H1 (cell line): ENCODE results near the gene TIMM22. TPM values are rescaled to one million over a fixed set of nuclear protein-coding genes. Genes with fewer than 3 reads are reported as not detected.

Experiments
- ATF3 ChIP-seq: IDR thresholded peaks from 2 replicates; pipeline ENCODE4 v1.6.1; 2011; ENCODE audit warnings: low read depth, mild to moderate bottlenecking, low read length; ENCODE audit not compliant: insufficient read depth
- BACH1 ChIP-seq: IDR thresholded peaks from 2 replicates; pipeline ENCODE4 v1.6.1; 2012; ENCODE audit warnings: low read length, improper control_type of control experiment
- CBX5 ChIP-seq: fragments of 300-800, 300-1000 bp; sonication (generic); IDR thresholded peaks from 2 replicates; pipeline ENCODE4 v1.7.1; 2016; ENCODE audit warnings: antibody characterized with exemption, low read length, low read depth
- CTCF ChIP-seq, 3 experiments: IDR thresholded peaks; 1 replicate in 2 of 3; 2 replicates in 1 of 3; pipeline versions ENCODE4 v1.5.1 to v1.6.1; 2011; ENCODE audit warnings: low read length in 3 of 3, mild to moderate bottlenecking in 3 of 3, inconsistent platforms in 2 of 3, low read depth in 1 of 3, moderate library complexity in 1 of 3; ENCODE audit not compliant: insufficient read depth in 1 of 3; ENCODE audit errors: control extremely low read depth in 1 of 3
- GABPA ChIP-seq: IDR thresholded peaks from 2 replicates; pipeline ENCODE4 v1.6.1; 2011; ENCODE audit warnings: mild to moderate bottlenecking, low read length, moderate library complexity, borderline replicate concordance; ENCODE audit not compliant: insufficient read depth
- KDM1A ChIP-seq: fragments of 200-600, 300-600 bp; sonication (generic); IDR thresholded peaks from 2 replicates; pipeline ENCODE4 v1.7.1; 2016; ENCODE audit warnings: mild to moderate bottlenecking, low read length, borderline replicate concordance
- NANOG ChIP-seq: IDR thresholded peaks from 2 replicates; pipeline ENCODE4 v1.6.1; 2011; ENCODE audit warnings: low read length, low read depth, mild to moderate bottlenecking, inconsistent platforms; ENCODE audit not compliant: insufficient read depth, poor library complexity, severe bottlenecking
- RAD21 ChIP-seq, 2 experiments: IDR thresholded peaks in 1 of 2; conservative IDR thresholded peaks in 1 of 2; 2 replicates each; pipeline ENCODE4 v1.6.1; 2011; ENCODE audit warnings: low read depth in 2 of 2, low read length in 2 of 2, improper control_type of control experiment in 1 of 2, inconsistent platforms in 1 of 2, mild to moderate bottlenecking in 1 of 2, moderate library complexity in 1 of 2
- SAP30 ChIP-seq: fragments of 300-600 bp; sonication (generic); IDR thresholded peaks from 2 replicates; pipeline ENCODE4 v1.7.1; 2012; ENCODE audit warnings: low read length, moderate library complexity, mild to moderate bottlenecking, inconsistent platforms; ENCODE audit not compliant: insufficient read depth, insufficient replicate concordance
- polyA plus RNA-seq, 7 experiments: library from polyadenylated mRNA; depleted of rRNA in 3 of 7; stranded (reverse) in 5 of 7; unstranded in 2 of 7; fragments of >200 nt in 5 of 7; fragments of 200-250 nt in 2 of 7; gene quantifications; 1 replicate in 5 of 7; 2 replicates in 1 of 7; 4 replicates in 1 of 7; pipeline versions ENCODE4 v1.2.1 to v1.2.3, GENCODE V29; 2011 to 2013; ENCODE audit warnings: missing spikeins in 2 of 7, mixed read lengths in 2 of 7
- total RNA-seq: library from RNA; stranded (reverse); fragmentation: NEBNext Ultra II Directional; extraction: Animal tissue kit (Norgen Biotek cat#: 25700); gene quantifications from 2 replicates; pipeline ENCODE4 v1.2.1, GENCODE V29; 2021

TIMM22 gene
- total and polyA plus RNA-seq, 2 of the 8 experiments (the other 6 are each of a cell fraction or from before 2014, with no cell fraction given): 13.8 to 17.4 TPM

GRCh38 chr17:996554-997344 is at the start of gene TIMM22 (continued):
- peak; percentile 91 to 93 for TF ChIP-seq RAD21 (IDR thresholded peaks at IDR 0.05 in 1 of 2, conservative IDR thresholded peaks at IDR 0.05 in 1 of 2; ENCODE audit: low read depth in 2 of 2, low read length in 2 of 2)
- peak; percentile 82 to 93 (median 88) for TF ChIP-seq CTCF (IDR thresholded peaks at IDR 0.05; ENCODE audit: control extremely low read depth in 1 of 3, insufficient read depth in 1 of 3, low read depth in 1 of 3, low read length in 3 of 3)
- TF ChIP-seq GABPA: peak; percentile 56; the same call in 1 of the 2 replicates
- TF ChIP-seq ATF3: no peak
- TF ChIP-seq BACH1: peak; percentile 92
- peak; percentile 34 for TF ChIP-seq NANOG
- no peak for TF ChIP-seq SAP30
- TF ChIP-seq CBX5: no peak
- no peak for TF ChIP-seq KDM1A
